Limb (tissue), 2 donors: ENCODE measurements around the gene RBM12.

Source experiments
- DNase-seq, 2 donors: peaks; one replicate each; pipeline ENCODE4 v3.0.0-alpha.2; 2016; ENCODE audit errors: extremely low spot score in 2 of 2

RBM12 gene

DNA sequence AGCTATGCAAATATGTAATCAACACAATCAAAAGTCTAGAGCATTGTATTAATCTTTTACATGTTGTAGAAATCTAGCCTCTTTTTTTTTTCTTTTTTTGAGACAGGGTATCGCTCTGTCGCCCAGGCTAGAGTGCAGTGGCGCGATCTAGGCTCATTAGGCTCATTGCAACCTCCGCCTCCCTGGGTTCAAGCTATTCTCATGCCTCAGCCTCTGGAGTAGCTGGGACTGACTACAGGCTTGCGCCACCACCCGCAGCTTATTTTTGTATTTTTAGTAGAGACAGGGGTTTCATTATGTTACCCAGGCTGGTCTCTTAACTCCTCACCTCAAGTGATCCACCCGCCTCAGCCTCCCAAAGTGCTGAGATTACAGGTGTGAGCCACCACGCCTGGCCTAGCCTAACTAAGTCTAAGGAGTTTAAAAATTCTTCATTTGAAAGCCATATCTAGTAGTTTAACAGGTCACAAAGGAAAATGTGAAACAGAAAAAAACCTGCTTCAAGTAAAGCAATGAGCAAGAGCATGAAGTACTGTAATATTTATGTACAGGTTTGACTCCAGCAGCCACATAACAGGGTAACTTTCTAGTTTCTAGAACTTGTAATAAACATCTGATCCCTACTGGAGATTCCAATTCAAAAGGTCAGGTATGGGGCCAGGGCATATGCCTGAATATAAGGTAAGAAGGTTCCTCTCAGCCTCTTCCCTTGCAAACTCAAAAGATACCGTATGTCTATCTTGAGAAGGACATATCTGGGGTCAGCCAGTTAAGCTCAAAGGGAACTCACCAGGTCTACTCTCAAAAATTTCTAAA, 4.4 kb downstream of the RBM12 start:
- no peak for DNase-seq

DNA sequence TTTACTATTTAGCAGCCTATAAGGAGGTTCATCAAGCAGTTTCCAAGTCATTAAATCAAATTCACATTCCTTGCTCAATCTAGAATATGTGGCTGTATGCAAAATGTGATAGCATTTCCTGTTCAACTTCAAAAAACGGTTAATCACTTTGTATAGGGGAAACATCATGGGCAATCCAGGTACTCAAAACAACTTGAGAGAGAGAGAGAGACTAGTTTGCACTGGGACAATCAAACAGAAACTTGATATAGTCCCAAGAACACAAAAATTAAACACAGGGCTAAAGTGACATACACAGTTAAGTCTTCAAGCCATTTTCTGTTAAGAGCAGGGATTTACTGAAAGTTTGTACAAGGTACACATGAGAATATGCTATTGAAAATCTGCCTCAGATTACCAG, 7.4 kb downstream of the RBM12 start:
- no peak for DNase-seq

DNA sequence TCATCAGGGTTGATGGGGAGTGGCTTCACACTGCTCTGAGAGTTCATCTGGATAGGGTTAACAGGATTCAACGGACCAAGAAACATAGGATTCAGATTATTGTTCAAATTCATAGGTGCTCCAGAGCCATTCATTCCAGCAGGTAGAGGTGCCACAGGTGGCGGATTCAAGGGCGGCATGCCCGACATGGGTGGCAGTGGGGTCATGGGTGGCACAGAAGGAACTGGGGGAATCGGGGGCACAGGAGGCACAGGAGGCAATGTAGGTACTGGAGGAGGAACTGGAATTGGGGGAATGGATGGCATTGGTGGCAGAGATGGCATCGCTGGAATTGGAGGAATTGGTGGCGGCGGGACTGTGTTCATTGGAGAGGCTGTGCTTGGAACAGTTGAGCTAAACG, 10.3 kb downstream of the RBM12 start:
- no peak for DNase-seq

DNA sequence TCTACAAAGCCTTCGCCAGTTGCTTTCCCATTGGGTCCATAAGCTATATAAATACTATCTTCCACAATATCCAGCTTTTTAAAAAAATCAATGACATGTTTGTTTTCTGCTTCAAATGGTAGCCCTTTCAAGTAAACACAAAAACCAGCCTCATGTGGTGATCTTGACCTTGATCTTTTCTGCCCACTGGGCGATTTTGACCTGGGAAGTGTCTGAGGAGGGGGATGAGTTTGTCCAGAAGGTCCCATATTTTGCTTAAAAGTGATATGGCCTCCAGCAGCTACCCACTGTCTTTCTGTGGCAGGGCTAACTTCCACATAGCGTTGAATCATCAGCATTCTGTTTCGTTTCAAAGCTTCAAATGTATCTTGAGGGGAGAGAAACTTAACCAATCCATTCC, 10.8 kb downstream of the RBM12 start:
- no peak for DNase-seq

DNA sequence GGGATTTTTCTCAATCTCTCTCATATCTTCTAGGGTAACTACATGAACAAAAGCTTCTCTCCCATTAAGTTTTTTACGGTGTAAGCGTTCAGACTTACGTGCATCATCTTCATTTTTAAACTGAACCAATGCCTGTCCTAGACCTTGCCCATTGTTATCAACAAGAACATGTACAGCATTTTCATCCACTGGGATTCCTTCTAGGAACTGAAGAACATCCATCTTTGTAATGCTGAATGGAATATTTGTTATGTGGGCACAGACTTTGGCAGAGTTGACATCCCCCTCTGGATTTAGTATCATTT, 11.3 kb downstream of the RBM12 start:
- no peak for DNase-seq

DNA sequence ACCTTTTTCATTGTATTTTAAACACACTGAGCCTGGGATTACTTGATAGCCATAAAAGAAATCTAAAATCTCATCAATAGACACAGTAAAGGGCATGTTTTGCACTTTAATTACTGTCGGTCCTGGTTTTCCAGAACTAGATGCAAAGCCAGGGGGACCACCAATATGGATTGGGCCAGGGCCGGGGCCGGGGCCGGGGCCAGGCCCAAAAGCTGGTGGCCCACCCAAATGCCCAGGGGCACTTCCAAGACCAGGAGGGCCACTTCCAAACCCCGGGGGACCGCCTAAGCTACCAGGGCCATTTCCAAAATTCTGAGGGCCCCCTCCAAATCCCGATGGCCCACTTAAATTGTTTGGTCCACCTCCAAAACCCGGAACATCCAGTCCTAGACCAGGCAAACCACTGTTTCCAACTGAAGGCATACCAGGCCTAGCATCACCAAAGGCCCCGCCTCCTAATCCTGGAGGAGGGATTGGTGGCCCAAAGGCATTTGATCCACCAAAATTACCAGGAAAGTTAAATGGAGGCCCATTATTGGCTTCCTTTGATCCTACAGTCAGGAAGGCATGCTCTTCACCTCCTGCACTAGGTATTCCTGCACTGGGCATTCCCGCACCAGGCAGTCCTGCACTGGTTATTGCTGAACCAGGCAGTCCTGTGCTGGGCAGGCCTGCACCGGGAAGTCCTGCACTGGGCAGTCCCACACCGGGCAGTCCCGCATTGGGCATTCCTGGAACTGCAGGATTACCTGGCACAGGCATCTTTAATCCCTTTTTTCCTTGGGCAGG, 11.9 kb downstream of the RBM12 start:
- no peak for DNase-seq

DNA sequence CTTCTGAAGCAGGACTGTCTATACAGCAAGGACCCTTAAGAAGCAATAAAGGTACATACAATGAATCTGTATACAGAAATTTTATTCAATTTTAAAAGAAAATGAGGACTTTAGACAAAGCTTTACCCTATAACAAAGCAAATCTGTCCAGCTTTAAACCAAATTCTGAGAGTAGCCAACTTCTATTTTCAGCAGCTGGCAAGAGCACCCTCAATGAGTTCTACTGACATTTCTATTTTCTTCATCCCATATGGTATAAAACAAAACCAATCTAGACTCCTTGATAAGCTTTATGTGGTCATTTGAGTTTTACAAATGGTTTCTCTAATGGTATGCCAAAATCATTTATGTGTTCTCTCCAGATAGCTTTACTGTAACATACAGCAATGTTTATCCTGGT, 12.7 kb downstream of the RBM12 start:
- DNase-seq = no peak

DNA sequence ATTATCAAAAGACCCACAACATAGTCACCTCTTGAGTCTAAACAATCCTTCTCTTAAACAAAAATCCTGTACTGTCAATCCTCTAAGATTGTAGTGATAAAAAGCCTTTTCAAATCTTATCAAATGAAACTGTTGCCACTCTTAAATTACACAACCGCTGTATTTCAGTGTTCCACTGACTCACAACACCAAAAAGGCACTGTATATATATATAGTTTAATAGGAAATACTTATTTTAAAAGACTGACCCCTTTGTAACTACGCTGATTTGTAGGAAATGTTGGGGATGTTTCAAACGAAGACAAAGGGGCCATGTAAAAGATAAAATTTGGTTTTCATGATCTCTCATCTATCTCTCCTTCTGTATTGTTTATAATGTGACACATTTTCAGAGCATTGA, 14.1 kb downstream of the RBM12 start:
- no peak for DNase-seq

DNA sequence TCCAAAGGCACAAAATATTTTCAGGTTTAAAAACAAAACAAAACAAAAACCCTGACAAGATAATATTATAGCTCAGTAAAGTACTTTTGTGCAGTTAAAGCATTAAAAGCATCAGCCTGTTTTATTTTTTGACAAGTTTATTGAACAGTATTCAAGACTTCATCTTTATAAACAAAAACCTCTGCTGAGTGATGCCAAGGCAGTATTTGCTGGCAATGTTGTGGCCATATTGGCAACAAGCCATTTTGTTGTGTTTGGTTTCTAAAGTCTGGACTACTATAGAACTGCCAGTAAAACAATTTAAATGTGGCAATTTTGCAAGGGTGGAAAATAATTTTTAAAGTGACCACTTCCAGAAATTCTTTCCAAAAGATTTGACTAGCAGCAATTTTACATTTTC, 15.9 kb downstream of the RBM12 start:
- DNase-seq = no peak

DNA sequence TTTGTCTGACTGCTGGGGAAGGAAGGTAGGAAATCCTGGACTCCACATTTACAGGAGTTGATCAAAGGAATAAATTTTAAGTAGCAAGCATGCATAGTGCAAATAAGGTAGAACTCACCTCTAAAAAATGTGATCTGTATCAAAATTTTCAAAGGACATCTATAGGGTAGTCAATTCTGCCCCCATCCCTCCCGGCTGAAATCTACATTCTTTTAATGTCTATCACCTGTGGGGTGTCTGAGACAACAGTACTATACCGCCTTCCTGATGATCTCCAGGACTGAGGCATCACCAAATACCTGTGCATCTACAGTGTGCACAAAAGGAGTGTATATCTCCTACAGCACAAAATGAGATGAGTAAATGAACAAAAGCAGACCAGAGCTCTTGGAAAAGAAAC, 19.9 kb downstream of the RBM12 start:
- DNase-seq = no peak

DNA sequence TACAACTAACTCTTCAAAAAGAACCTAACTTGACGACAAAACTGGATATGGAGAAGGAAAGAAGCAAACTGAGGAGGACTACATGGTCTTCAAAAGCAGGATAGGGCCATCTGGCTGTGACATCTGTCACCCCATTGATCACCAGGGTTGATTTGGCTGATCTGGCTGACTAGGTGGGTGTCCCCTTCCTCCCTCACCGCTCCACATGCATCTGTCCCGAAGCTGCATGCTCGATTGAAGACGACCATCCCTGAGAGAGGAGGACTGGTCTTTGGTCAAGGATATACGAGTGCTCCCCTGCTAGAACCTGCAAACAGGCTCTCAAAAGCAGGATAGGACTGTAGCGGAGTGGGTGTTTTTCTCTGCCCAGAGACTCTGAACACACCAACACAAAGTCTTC, 21.7 kb downstream of the RBM12 start:
- no peak for DNase-seq

DNA sequence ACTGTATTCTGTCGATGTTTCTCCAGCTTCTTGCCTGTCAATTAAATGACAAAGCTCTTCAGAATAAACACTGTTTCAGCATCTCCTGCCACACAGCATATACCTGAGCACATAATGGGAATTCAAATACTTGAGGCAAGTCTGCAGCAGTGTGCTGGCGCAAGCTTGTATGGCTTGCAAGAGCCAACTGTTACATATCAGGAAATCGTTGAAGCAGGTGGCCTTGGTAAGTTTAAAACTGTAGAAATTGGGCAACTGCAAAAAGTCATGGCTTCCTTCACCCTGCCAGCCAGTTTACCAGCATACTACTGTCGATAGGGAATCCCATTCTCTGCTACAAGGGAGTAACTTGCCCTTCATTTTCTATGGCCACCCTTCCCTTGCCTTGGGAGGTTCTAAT, 23.0 kb downstream of the RBM12 start:
- DNase-seq = no peak

DNA sequence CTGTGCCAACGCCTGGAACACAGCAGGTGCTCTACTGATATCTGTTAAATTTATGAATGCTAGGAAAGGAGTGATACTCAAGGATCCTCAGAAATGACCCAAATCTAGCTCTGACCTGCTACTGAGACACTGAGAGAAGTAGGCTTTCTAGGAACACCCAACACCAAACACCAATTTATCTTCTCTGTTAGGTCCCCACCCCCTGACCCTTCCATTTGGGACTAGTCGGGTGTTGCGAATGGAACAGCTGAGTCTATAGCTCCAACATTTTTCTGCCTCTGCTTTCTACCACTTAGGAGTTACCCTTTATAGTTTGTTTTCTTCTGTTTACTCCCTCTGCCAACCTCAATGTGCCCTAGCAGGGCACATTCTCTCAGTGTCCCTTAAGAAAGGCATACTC, 24.0 kb downstream of the RBM12 start:
- DNase-seq = no peak

DNA sequence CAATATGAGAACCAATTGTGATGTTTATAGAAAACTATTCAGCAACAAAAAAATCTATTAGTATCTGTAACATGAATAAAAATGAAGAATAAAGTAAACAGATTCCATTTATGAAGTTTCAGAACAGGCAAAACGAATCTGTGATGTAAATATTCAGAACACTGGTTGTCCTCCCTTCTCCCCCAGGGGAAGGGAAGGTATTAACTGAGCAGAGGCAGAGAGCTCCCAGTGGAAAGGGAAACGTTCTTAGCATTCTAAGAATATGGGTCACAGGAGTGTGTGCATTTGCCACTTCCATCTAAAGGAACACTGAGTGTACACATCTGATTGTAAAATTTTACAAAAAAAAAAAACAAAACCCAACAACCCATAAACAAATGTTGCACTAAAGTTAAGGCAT, 25.9 kb downstream of the RBM12 start:
- DNase-seq = no peak

DNA sequence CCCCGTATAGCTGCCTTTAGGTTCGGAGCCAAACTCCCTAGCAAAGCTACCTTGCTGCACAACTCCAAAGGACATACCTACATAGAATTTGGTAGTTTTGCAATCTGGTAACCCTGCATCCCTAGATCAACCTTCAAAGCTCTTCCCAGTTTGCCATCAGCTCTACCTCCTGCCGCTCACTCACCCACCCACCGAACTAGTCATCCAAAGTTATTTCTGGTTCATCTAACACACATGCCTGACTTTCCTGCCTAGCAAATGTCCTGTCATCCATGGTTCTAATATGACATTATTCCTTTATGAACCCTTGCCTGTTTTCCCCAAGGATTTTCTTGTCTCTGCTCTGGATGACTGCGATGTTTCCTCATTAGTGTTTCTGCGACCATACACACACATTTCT, 27.4 kb downstream of the RBM12 start:
- no peak for DNase-seq

DNA sequence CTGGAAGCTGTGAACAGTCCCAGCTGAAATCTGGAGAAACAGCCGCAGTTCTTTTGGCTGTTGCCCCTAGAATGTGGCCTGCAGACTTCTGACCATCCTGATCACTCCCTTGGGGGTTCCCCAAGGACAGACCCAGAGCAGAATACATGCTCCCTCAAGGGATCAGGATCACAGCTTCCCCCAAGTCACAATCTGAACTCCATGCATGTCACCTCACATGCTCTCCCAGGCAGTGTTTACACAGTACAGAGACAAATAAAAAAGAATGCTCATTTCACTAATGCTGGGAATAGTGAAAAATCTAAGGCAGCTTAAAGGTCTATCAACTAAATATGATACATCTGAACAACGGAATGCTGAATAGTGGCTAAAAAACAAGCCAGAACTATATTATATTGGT, 28.6 kb downstream of the RBM12 start:
- no peak for DNase-seq

DNA sequence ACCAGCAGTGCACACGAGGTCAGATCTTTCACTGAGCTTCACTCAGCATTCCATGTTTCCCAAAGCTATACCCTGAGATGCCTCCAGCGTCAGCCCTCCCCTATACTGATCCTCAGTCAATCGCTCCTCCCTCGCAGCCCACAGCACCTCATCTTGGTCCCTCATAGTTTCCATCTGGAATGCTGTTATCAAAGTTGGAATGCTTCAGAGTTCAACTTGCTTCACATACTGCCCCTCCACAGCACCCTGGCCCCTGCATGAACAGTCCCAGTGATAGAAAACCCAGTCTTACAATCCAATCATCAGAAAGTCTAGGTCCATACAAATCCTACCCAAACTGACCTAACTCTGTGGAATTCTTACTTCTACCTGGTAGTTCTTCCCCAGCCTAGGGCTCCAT, 29.0 kb downstream of the RBM12 start:
- no peak for DNase-seq

DNA sequence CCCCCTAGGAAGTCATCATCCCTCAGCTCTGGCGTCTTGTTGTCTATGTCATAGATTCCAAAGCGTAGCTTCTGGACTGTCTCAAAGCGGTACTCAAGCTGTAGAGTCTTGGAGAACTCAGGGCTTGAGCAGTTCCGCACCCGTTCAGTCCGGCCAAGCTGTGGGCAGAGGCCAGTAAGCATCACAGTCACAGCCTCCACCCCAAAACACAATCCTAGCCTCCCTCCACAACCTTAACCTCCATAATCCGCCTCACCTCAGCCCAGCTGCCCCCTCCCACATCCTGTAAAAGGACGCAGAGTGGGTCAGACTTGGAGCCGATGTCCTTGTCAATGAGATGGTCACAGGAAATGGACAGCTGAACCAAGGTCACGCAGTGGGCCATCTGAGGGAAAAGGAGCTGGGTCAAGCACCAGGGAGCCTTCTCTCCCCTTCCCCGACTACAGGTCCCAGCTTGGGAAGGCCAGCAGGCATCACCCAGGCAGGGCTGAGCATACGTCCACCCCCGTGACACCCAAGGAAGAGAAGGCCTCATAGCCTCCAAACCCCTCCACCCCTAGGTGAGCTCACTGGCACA, 32.1 kb downstream of the RBM12 start:
- no peak for DNase-seq

DNA sequence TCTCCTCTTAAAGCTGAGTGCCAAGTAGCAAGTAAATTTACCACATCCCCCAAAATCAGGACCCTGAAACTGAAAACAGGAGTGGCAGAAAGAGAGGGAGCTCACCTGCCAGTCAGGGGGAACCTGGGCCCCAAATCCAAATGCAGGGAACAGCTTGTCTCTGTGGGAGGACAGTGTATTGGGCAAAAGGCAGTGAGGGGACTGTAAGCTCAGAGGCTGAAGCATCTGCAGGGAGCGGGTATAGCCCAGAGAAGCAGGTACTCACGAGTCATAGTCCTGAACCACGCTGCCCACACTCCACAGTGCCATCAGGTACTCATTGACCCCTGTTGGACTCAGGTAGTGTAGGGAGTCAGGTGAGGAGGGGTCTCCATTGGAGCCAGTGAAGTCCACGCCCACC, 34.1 kb downstream of the RBM12 start:
- no peak for DNase-seq

DNA sequence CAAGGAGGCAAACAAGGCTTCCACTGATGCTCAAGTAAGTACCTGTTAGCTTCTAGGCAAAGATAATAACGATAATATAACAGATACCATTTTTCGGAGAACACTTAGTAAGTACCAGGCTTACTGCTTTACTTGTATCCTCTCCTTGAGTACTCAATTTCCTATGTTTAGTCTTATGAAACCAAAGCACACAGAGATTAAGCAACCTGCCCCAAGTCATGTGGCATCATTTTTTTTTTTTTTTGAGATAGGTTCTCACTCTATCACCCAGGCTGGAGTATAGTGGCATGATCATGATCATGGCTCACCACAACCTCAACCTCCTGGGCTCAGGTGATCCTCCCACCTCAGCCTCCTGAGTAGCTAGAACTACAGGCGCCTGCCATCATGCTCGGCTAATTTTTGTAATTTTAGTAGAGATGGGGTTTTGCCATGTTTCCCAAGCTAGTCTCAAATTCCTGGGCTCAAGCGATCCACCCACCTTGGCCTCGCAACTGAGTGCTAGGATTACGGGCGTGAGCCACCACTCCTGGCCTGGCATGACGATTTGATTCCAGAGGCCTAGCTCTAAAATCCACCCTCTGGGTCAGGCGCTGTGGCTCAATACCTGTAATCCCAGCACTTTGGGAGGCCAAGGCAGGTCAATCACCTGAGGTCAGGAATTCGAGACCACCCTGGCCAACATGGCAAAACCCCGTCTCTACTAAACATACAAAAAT, 35.1 kb downstream of the RBM12 start:
- no peak for DNase-seq

DNA sequence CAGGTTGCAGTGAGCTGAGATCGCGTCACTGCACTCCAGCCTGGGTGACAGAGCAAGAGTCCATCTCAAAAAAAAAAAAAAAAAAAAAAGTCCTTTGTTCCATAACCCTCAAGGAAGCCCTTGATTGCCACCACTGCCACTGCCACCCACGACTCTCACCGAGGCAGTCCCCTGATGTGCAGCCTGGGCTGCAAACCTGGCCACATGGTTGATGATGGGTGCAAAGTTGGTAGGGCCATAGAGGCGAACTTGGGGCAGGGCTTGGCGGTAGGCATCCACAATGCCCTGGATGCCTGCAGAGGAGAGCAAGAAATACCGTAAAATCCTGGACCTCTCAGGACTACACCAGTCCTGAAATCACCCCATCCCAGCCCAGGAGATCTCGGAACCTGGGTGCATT, 37.6 kb downstream of the RBM12 start:
- no peak for DNase-seq

DNA sequence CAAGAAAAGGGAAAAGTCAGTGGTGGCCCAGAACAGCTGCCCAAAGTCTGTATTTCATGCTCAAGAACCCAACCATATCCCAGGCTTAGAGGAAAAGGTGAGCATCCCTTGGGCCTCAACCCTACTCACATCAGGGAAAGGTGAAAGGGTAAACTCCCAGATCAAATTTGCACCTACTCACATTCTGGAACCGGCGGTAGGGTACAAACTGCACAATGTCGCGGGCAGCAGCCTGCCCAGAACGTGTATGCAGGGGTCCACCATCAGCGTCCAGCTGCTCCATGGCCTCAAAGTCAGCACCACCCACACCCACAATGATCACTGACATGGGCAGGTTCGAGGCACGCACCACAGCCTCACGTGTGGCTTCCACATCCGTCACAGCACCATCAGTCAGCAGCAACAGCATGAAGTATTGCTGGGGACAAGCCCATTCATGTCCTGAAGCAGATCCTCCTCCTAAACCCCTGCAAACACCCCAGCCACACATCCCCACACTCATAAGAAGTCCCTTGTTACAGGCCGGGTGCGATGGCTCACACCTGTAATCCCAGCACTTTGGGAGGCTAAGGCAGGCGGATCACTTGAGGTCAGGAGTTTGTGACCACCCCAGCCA, 38.2 kb downstream of the RBM12 start:
- no peak for DNase-seq
